Measurements from ENCODE around the gene LTB4R. TPM values are rescaled to one million over a fixed set of nuclear protein-coding genes. Genes with fewer than 3 reads are reported as not detected.
"Not testable (repeated sequence)": the region's sequence is repeated elsewhere in the genome, so short reads cannot be mapped to it uniquely, and the experiment has no call there.

The LTB4R gene
- polyA plus RNA-seq, 6 donors from 2014 or later, result 1.4 to 2.4 (median 2.1) TPM

DNA sequence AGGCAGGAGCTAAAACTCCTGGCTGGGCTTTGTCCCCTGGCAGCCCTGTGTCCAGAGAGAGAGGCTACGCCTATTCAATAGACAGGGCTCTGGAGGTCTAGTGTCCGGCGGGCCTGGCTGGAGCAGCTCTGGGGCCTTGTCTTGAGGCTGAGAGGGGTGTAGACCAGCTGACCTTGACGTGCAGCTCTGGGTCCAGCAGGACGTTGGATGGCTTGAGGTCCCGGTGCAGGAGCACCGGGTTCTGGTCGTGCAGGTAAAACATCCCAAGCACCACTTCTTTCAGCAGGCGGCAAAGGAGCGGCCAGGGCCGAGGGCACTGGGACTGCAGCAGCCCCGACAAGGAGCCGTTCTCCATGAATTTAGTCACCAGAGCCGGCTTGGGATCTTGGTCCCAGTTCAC is 27.5 kb downstream of the LTB4R start:
- Mint-ChIP-seq H3K4me3 (peak overlapping the region; percentile 88 to 98 (median 96)), H3K36me3 (peaks cover 4 to 18% of the 10 kb centered on the region in 2 donors), H3K27me3 (peaks cover 17 to 26% (median 17%) of the 10 kb centered on the region in 3 donors), H3K4me1 (peaks cover 23 to 37% (median 30%) of the 10 kb centered on the region in 3 donors), H3K9me3 (peaks cover 0 to 1% (median 0%) of the 10 kb centered on the region in 7 donors), H3K27ac (peak overlapping the region in 2 of 6 donors; percentile 33 to 67)
- ATAC-seq (ENCODE audit: low read depth in 2 of 2) (no peak), DNase-seq (no peak)

- H3K4me3 Mint-ChIP-seq, result peak within 1 kb of the TSS; percentile 88 to 98 (median 96)
Measured at GRCh38 chr14:24339284-24340151, 28.2 kb downstream of the LTB4R start, which contains the start of gene RIPK3. Gene RIPK3, minus strand, starts transcription at chr14:24339991. Its CDS starts 165 bp downstream, at chr14:24339826.

GRCh38 chr14:24340606-24341005 is 29.3 kb downstream of the LTB4R start:
- peaks cover 16 to 20% (median 17%) of the 10 kb centered on the region in 3 donors for H3K27me3 Mint-ChIP-seq
- no peak for ATAC-seq (ENCODE audit: low read depth in 2 of 2)
- peak overlapping the region in 6 of 8 donors; percentile 88 to 98 (median 95) for H3K4me3 Mint-ChIP-seq

More at GRCh38 chr14:24339284-24340151, 28.2 kb downstream of the LTB4R start, which contains the start of gene RIPK3:
- ATAC-seq (ENCODE audit: low read depth in 2 of 2) (peak; percentile 96), DNase-seq (peak; percentile 72)
- H3K27ac Mint-ChIP-seq, result peak within 1 kb of the TSS; percentile 69 to 96 (median 93)
- H3K36me3 Mint-ChIP-seq, result peaks cover 4 to 18% of the 10 kb centered on the region in 2 donors
- peaks cover 12 to 21% (median 17%) of the 10 kb centered on the region in 3 donors for H3K27me3 Mint-ChIP-seq
- peaks cover 23 to 32% (median 26%) of the 10 kb centered on the region in 3 donors for H3K4me1 Mint-ChIP-seq
- peaks cover 0 to 1% (median 0%) of the 10 kb centered on the region in 7 donors for H3K9me3 Mint-ChIP-seq

DNA sequence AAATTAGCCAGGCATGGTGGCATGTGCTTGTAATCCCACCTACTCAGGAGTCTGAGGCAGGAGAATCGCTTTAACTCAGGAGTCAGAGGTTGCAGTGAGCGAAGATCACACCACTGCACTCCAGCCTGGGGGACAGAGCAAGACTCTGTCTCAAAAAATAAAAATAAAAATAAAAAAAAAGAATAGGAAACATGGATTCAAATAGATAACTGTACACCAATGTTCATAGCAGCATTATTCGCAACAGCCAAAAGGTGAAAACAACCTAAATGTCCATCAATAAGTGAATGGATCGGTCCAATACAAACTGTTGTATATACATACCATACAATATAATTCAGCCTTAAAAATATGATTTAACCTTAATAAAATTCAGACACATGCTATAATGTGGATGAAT is 31.6 kb downstream of the LTB4R start:
- Mint-ChIP-seq H3K27ac (no peak overlapping the region), H3K4me3 (no peak overlapping the region), H3K36me3 (peaks cover 0 to 6% of the 10 kb centered on the region in 2 donors), H3K4me1 (peaks cover 15 to 16% (median 16%) of the 10 kb centered on the region in 3 donors), H3K9me3 (no peaks in the 10 kb centered on the region), H3K27me3 (peaks cover 16 to 34% (median 20%) of the 10 kb centered on the region in 3 donors)
- ATAC-seq (ENCODE audit: low read depth in 2 of 2) (no peak), DNase-seq (no peak)

More at GRCh38 chr14:24340606-24341005, 29.3 kb downstream of the LTB4R start:
- Mint-ChIP-seq H3K27ac (no peak overlapping the region), H3K9me3 (no peaks in the 10 kb centered on the region), H3K4me1 (peaks cover 16 to 26% (median 17%) of the 10 kb centered on the region in 3 donors), H3K36me3 (peaks cover 4 to 18% of the 10 kb centered on the region in 2 donors)
- DNase-seq, result no peak

GRCh38 chr14:24343795-24344660 is 32.7 kb downstream of the LTB4R start:
- H3K27ac Mint-ChIP-seq, result peak overlapping the region in 1 of 6 donors; percentile 8
- no peak for DNase-seq
- peaks cover 6 to 8% (median 6%) of the 10 kb centered on the region in 3 donors for H3K4me1 Mint-ChIP-seq
- H3K4me3 Mint-ChIP-seq, result no peak overlapping the region
- no peak for ATAC-seq (ENCODE audit: low read depth in 2 of 2)
- peaks cover 16 to 34% (median 21%) of the 10 kb centered on the region in 3 donors for H3K27me3 Mint-ChIP-seq
- no peaks in the 10 kb centered on the region for H3K36me3 Mint-ChIP-seq
- H3K9me3 Mint-ChIP-seq, result no peaks in the 10 kb centered on the region

- no peaks in the 10 kb centered on the region for H3K4me1 Mint-ChIP-seq
- H3K27me3 Mint-ChIP-seq, result peaks cover 31 to 50% (median 44%) of the 10 kb centered on the region in 3 donors
- no peak overlapping the region for H3K4me3 Mint-ChIP-seq
- ATAC-seq (ENCODE audit: low read depth in 2 of 2) (no peak), DNase-seq (no peak)
- no peaks in the 10 kb centered on the region for H3K9me3 Mint-ChIP-seq
- no peak overlapping the region for H3K27ac Mint-ChIP-seq
- H3K36me3 Mint-ChIP-seq, result no peaks in the 10 kb centered on the region
Measured at GRCh38 chr14:24347134-24347533, 35.8 kb downstream of the LTB4R start.

DNA sequence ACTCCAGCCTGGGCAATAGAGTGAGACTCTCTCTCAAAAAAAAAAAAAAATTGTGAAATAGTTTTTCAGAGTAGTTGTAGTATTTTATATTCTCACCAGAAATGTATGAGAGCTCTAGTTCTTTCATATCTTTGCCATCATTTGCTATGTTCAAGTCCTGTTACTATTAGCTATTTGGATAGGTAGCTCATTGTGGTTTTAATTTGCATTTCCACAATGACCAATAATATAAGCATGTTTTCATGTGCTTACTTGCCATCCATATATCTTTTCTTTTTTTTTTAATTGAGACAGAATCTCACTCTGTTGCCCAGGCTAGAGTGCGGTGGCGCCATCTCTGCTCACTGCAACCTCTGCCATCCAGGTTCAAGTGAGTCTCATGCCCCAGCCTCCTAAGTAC is 36.9 kb downstream of the LTB4R start:
- Mint-ChIP-seq H3K4me3 (no peak overlapping the region), H3K4me1 (no peaks in the 10 kb centered on the region), H3K27ac (no peak overlapping the region), H3K36me3 (no peaks in the 10 kb centered on the region), H3K9me3 (no peaks in the 10 kb centered on the region), H3K27me3 (peaks cover 31 to 55% (median 54%) of the 10 kb centered on the region in 3 donors)
- ATAC-seq (ENCODE audit: low read depth in 2 of 2), result no peak
- DNase-seq, result no peak

DNA sequence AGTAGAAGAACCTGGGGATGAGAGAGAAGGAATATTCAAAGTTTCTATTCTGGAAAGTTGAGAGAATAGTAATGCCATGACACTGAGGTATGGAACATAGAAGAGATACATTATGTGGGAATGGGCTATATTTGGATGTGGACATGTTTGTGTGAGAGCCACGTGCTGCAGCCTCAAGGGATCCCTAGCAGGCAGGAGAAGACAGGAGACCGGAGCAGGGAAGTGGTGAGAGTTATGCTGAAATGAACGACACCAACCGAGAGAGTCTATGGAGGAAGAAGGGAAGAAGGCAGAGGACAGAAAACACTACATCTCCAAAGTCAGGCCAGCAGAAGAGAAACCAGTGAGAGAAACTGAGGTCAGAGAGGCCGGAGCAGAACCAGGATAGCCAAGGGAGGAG is 38.4 kb downstream of the LTB4R start:
- DNase-seq, result no peak
- Mint-ChIP-seq H3K27me3 (peaks cover 35 to 67% (median 64%) of the 10 kb centered on the region in 3 donors), H3K4me1 (peaks cover 0 to 5% (median 0%) of the 10 kb centered on the region in 3 donors), H3K36me3 (no peaks in the 10 kb centered on the region), H3K9me3 (no peaks in the 10 kb centered on the region), H3K4me3 (no peak overlapping the region), H3K27ac (no peak overlapping the region)
- ATAC-seq (ENCODE audit: low read depth in 2 of 2), result no peak

DNA sequence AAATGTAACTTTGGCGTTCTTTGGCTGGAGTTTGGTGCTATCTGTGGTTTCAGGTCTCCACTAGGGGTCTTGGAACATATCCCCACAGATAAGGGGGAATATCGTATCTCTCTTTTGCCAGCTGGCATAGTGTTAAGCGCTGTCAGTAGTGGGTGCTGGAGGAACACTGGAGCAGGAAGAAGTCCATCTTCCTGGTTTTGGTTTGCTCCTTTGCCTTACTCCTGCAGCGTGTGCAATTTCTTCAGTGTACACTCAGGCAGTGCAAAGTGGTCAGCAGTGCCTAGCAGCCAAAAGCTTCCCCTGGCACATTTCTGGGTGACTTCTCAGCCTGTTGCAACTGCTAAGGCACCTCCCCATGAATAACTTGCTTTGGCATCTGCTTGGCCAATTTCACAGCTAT is 40.2 kb downstream of the LTB4R start:
- H3K27ac Mint-ChIP-seq, result peak overlapping the region in 1 of 6 donors; percentile 20
- peaks cover 0 to 5% (median 0%) of the 10 kb centered on the region in 3 donors for H3K4me1 Mint-ChIP-seq
- no peak overlapping the region for H3K4me3 Mint-ChIP-seq

GRCh38 chr14:24353559-24354481 is 42.5 kb downstream of the LTB4R start:
- ATAC-seq (ENCODE audit: low read depth in 2 of 2), result no peak
- Mint-ChIP-seq H3K9me3 (no peaks in the 10 kb centered on the region), H3K36me3 (no peaks in the 10 kb centered on the region), H3K27me3 (peaks cover 33 to 56% (median 55%) of the 10 kb centered on the region in 3 donors), H3K4me3 (no peak overlapping the region), H3K27ac (peak overlapping the region in 1 of 6 donors; percentile 56), H3K4me1 (peaks cover 0 to 5% (median 0%) of the 10 kb centered on the region in 3 donors)
- no peak for DNase-seq

More for the DNA sequence above, 40.2 kb downstream of the LTB4R start:
- Mint-ChIP-seq H3K36me3 (no peaks in the 10 kb centered on the region), H3K27me3 (peaks cover 30 to 55% (median 51%) of the 10 kb centered on the region in 3 donors), H3K9me3 (no peaks in the 10 kb centered on the region)
- DNase-seq (no peak), ATAC-seq (ENCODE audit: low read depth in 2 of 2) (no peak)

- ATAC-seq (ENCODE audit: low read depth in 2 of 2); DNase-seq; H3K9me3 Mint-ChIP-seq; H3K27ac Mint-ChIP-seq; H3K4me3 Mint-ChIP-seq; H3K36me3 Mint-ChIP-seq; H3K4me1 Mint-ChIP-seq: not testable (repeated sequence)
- H3K27me3 Mint-ChIP-seq, result peaks cover 31 to 52% (median 50%) of the 10 kb centered on the region in 3 donors
Measured at GRCh38 chr14:24354482-24354825, 43.2 kb downstream of the LTB4R start.

- no peak for ATAC-seq (ENCODE audit: low read depth in 2 of 2)
- no peak for DNase-seq
- H3K4me1 Mint-ChIP-seq, result peaks cover 0 to 5% (median 0%) of the 10 kb centered on the region in 3 donors
- no peaks in the 10 kb centered on the region for H3K9me3 Mint-ChIP-seq
- H3K4me3 Mint-ChIP-seq, result no peak overlapping the region
- peaks cover 25 to 47% (median 45%) of the 10 kb centered on the region in 3 donors for H3K27me3 Mint-ChIP-seq
- H3K27ac Mint-ChIP-seq, result no peak overlapping the region
- no peaks in the 10 kb centered on the region for H3K36me3 Mint-ChIP-seq
Measured at GRCh38 chr14:24355009-24355408, 43.7 kb downstream of the LTB4R start.
